ENCODE measurements around the gene ST8SIA5.

Gene ST8SIA5

GRCh38 chr18:46706968-46707367 lies 49.9 kb downstream of the ST8SIA5 start:
- TF ChIP-seq ESRRG (CRISPR knock-in tag; IDR thresholded peaks at IDR 0.05) (no peak), TOX (CRISPR knock-in tag; IDR thresholded peaks at IDR 0.05; ENCODE audit: borderline replicate concordance) (no peak), BACH2 (CRISPR knock-in tag; IDR thresholded peaks at IDR 0.05; ENCODE audit: borderline replicate concordance) (no peak), ZC3H10 (CRISPR knock-in tag; IDR thresholded peaks at IDR 0.05) (no peak), POU6F1 (CRISPR knock-in tag; IDR thresholded peaks at IDR 0.05; ENCODE audit: borderline replicate concordance, low read depth) (no peak), ZNF565 (CRISPR knock-in tag; conservative IDR thresholded peaks at IDR 0.05; ENCODE audit: low read depth) (no peak), RARB (CRISPR knock-in tag; IDR thresholded peaks at IDR 0.05) (no peak), ZNF70 (CRISPR knock-in tag; IDR thresholded peaks at IDR 0.05) (no peak), ARNTL (CRISPR knock-in tag; IDR thresholded peaks at IDR 0.05; ENCODE audit: borderline replicate concordance, low read depth) (no peak), TSHZ2 (CRISPR knock-in tag; IDR thresholded peaks at IDR 0.05) (no peak), PPARA (CRISPR knock-in tag; IDR thresholded peaks at IDR 0.05; ENCODE audit: borderline replicate concordance) (no peak), CSRNP3 (CRISPR knock-in tag; IDR thresholded peaks at IDR 0.05) (no peak), SNAI2 (CRISPR knock-in tag; IDR thresholded peaks at IDR 0.05) (no peak), ZFP30 (CRISPR knock-in tag; IDR thresholded peaks at IDR 0.05) (no peak), ZFP3 (CRISPR knock-in tag; IDR thresholded peaks at IDR 0.05) (no peak)
- no peak for ATAC-seq

- TF ChIP-seq CREB5 (CRISPR knock-in tag; IDR thresholded peaks at IDR 0.05; ENCODE audit: low read depth): no peak
- TF ChIP-seq SNAI2 (CRISPR knock-in tag; IDR thresholded peaks at IDR 0.05): no peak
- no peak for TF ChIP-seq ZNF70 (CRISPR knock-in tag; IDR thresholded peaks at IDR 0.05)
- TF ChIP-seq ZNF565 (CRISPR knock-in tag; conservative IDR thresholded peaks at IDR 0.05; ENCODE audit: low read depth): no peak
- no peak for TF ChIP-seq CSDC2 (CRISPR knock-in tag; IDR thresholded peaks at IDR 0.05)
- no peak for TF ChIP-seq ESRRG (CRISPR knock-in tag; IDR thresholded peaks at IDR 0.05)
- TF ChIP-seq TCF4 (CRISPR knock-in tag; IDR thresholded peaks at IDR 0.05; ENCODE audit: borderline replicate concordance): no peak
- no peak for TF ChIP-seq PPARA (CRISPR knock-in tag; IDR thresholded peaks at IDR 0.05; ENCODE audit: borderline replicate concordance)
- no peak for TF ChIP-seq GLIS3 (CRISPR knock-in tag; IDR thresholded peaks at IDR 0.05)
- no peak for TF ChIP-seq ISL1 (CRISPR knock-in tag; IDR thresholded peaks at IDR 0.05)
- no peak for TF ChIP-seq CSRNP3 (CRISPR knock-in tag; IDR thresholded peaks at IDR 0.05)
- no peak for TF ChIP-seq ZC3H10 (CRISPR knock-in tag; IDR thresholded peaks at IDR 0.05)
- no peak for TF ChIP-seq POU6F1 (CRISPR knock-in tag; IDR thresholded peaks at IDR 0.05; ENCODE audit: borderline replicate concordance, low read depth)
- TF ChIP-seq BACH2 (CRISPR knock-in tag; IDR thresholded peaks at IDR 0.05; ENCODE audit: borderline replicate concordance): no peak
- no peak for TF ChIP-seq RARB (CRISPR knock-in tag; IDR thresholded peaks at IDR 0.05)
- TF ChIP-seq ZFP30 (CRISPR knock-in tag; IDR thresholded peaks at IDR 0.05): no peak
- TF ChIP-seq PATZ1 (CRISPR knock-in tag; IDR thresholded peaks at IDR 0.05; ENCODE audit: borderline replicate concordance): no peak
- no peak for TF ChIP-seq TSHZ2 (CRISPR knock-in tag; IDR thresholded peaks at IDR 0.05)
- TF ChIP-seq ZNF8 (CRISPR knock-in tag; IDR thresholded peaks at IDR 0.05): no peak
- TF ChIP-seq ZFP3 (CRISPR knock-in tag; IDR thresholded peaks at IDR 0.05): no peak
- ATAC-seq: no peak
These were observed 51.3 kb downstream of the ST8SIA5 start for GRCh38 chr18:46705521-46705920.

Measured in SK-N-SH treated with all-trans-retinoic acid at 6 μM for 48 hours (cell line).